SK-N-SH (cell line): Measurements from ENCODE around the gene TRIM14. TPM values are rescaled to one million over a fixed set of nuclear protein-coding genes. Genes with fewer than 3 reads are reported as not detected.

Source experiments
- CTCF ChIA-PET: fragments of 300-600, 350-600 bp; formaldehyde crosslinking; extraction: SDS; loops from one replicate; lab custom pipeline; 2021; lab: Yijun Ruan, JAX
- POLR2A ChIA-PET: fragments of 350-600 bp; sonication (Branson Sonifier 250); formaldehyde crosslinking; extraction: SDS; loops from one replicate; lab custom pipeline; 2020; ENCODE audit warnings: antibody characterized with exemption, inconsistent platforms; lab: Yijun Ruan, JAX
- DNase-seq: peaks from one replicate; pipeline ENCODE4 v3.0.0; 2012
- H2AFZ ChIP-seq: fragments of 200-600 bp; sonication (generic); 2 replicates; pipeline ENCODE4 v1.8.1; 2016; ENCODE audit warnings: antibody characterized with exemption, mild to moderate bottlenecking, low read depth
- H3F3A ChIP-seq: fragments of 200-600 bp; sonication (generic); replicated peaks from 2 replicates; pipeline ENCODE3; 2016; ENCODE audit warnings: antibody characterized with exemption, mild to moderate bottlenecking; ENCODE audit not compliant: insufficient read depth
- H3K27ac ChIP-seq, 2 experiments: fragments of 200-500 bp in 1 of 2; fragments of 200-600 bp in 1 of 2; sonication (Bioruptor generic) in 1 of 2; sonication (generic), shearing (Covaris generic) in 1 of 2; 2 replicates each; pipeline versions ENCODE4 v1.5.1 to v1.6.1; 2014 to 2016; ENCODE audit warnings: low read depth in 2 of 2, inconsistent platforms in 1 of 2, low read length in 1 of 2, mild to moderate bottlenecking in 1 of 2, mixed read lengths in 1 of 2
- H3K27me3 ChIP-seq: fragments of 200-600 bp; sonication (generic), shearing (Covaris generic); 2 replicates; pipeline ENCODE4 v1.6.1; 2016; ENCODE audit warnings: mixed run types; ENCODE audit not compliant: insufficient read depth
- H3K36me3 ChIP-seq, 2 experiments: fragments of 200-500 bp in 1 of 2; fragments of 200-600 bp in 1 of 2; sonication (Bioruptor generic) in 1 of 2; sonication (generic) in 1 of 2; replicated peaks in 1 of 2; 2 replicates each; pipeline versions ENCODE3 to v1.5.1; 2014 to 2016; ENCODE audit warnings: low read length in 1 of 2, mild to moderate bottlenecking in 1 of 2; ENCODE audit not compliant: insufficient read depth in 2 of 2, control insufficient read depth in 1 of 2
- H3K4me1 ChIP-seq, 2 experiments: fragments of 200-500 bp in 1 of 2; fragments of 200-600 bp in 1 of 2; sonication (Bioruptor generic) in 1 of 2; sonication (generic), shearing (Covaris generic) in 1 of 2; 2 replicates each; pipeline versions ENCODE4 v1.5.1 to v1.6.1; 2014 to 2016; ENCODE audit warnings: low read depth in 1 of 2, low read length in 1 of 2, mixed run types in 1 of 2; ENCODE audit not compliant: insufficient read depth in 2 of 2, control insufficient read depth in 1 of 2
- H3K4me2 ChIP-seq: fragments of 200-600 bp; sonication (generic), shearing (Covaris generic); 2 replicates; pipeline ENCODE4 v1.6.1; 2017; ENCODE audit warnings: mixed run types
- H3K4me3 ChIP-seq, 2 experiments: fragments of 200-500 bp in 1 of 2; fragments of 200-600 bp in 1 of 2; sonication (Bioruptor generic) in 1 of 2; sonication (generic), shearing (Covaris generic) in 1 of 2; 2 replicates each; pipeline versions ENCODE4 v1.5.1 to v1.8.1; 2014 to 2016; ENCODE audit warnings: low read depth in 2 of 2, inconsistent platforms in 1 of 2, low read length in 1 of 2, mild to moderate bottlenecking in 1 of 2, mixed read lengths in 1 of 2, moderate library complexity in 1 of 2
- H3K79me2 ChIP-seq: fragments of 200-600 bp; sonication (generic); 2 replicates; pipeline ENCODE4 v1.8.1; 2017; ENCODE audit warnings: mild to moderate bottlenecking; ENCODE audit not compliant: insufficient read depth
- H3K9ac ChIP-seq: fragments of 200-600 bp; sonication (generic); 2 replicates; pipeline ENCODE4 v1.6.1; 2017; ENCODE audit warnings: mixed run types
- H3K9me2 ChIP-seq: fragments of 200-600 bp; sonication (generic); 2 replicates; pipeline ENCODE4 v1.6.1; 2017; ENCODE audit warnings: mixed run types
- H3K9me3 ChIP-seq: fragments of 200-600 bp; sonication (generic); 2 replicates; pipeline ENCODE4 v1.6.1; 2017; ENCODE audit warnings: mixed run types, mild to moderate bottlenecking, moderate library complexity
- H4K20me1 ChIP-seq: fragments of 200-600 bp; sonication (generic); 2 replicates; pipeline ENCODE4 v1.6.1; 2017; ENCODE audit warnings: mild to moderate bottlenecking, mixed run types; ENCODE audit not compliant: insufficient read depth
- CTCF ChIP-seq: fragments of 200-600 bp; sonication (generic); IDR thresholded peaks from 2 replicates; pipeline ENCODE4 v1.6.1; 2017; ENCODE audit warnings: antibody characterized with exemption, mild to moderate bottlenecking, moderate library complexity
- ELF1 ChIP-seq: IDR thresholded peaks from 2 replicates; pipeline ENCODE4 v1.4.0; 2012
- EP300 ChIP-seq, 2 experiments: IDR thresholded peaks; 2 replicates each; pipeline versions ENCODE4 v1.4.0 to v1.6.1; 2012; ENCODE audit warnings: borderline replicate concordance in 1 of 2, low read depth in 1 of 2, low read length in 1 of 2
- EZH2phosphoT487 ChIP-seq: fragments of 200-600 bp; sonication (generic); IDR thresholded peaks from 2 replicates; pipeline ENCODE4 v1.6.1; 2017; ENCODE audit warnings: low read depth, mixed run types, mild to moderate bottlenecking, antibody characterized with exemption, moderate library complexity, borderline replicate concordance
- FOXJ3 ChIP-seq: sonication (generic); formaldehyde crosslinking; IDR thresholded peaks from 2 replicates; pipeline ENCODE4 v1.5.1; 2020; ENCODE audit warnings: mild to moderate bottlenecking, missing genetic modification reagents
- FOXM1 ChIP-seq: IDR thresholded peaks from 2 replicates; pipeline ENCODE4 v1.4.0; 2012; ENCODE audit warnings: low read depth, mild to moderate bottlenecking
- GABPA ChIP-seq: IDR thresholded peaks from 2 replicates; pipeline ENCODE4 v1.4.0; 2012; ENCODE audit warnings: low read depth, mild to moderate bottlenecking
- GATA2 ChIP-seq: sonication (generic); formaldehyde crosslinking; IDR thresholded peaks from 2 replicates; pipeline ENCODE4 v1.5.0; 2020; ENCODE audit warnings: mild to moderate bottlenecking, missing genetic modification reagents
- MAX ChIP-seq: IDR thresholded peaks from 2 replicates; pipeline ENCODE4 v1.4.0; 2012; ENCODE audit warnings: low read depth
- MEF2A ChIP-seq: IDR thresholded peaks from 2 replicates; pipeline ENCODE4 v1.4.0; 2012; ENCODE audit warnings: low read depth, borderline replicate concordance
- NFIC ChIP-seq: IDR thresholded peaks from 2 replicates; pipeline ENCODE4 v1.4.0; 2012; ENCODE audit warnings: borderline replicate concordance
- PBX3 ChIP-seq: IDR thresholded peaks from 2 replicates; pipeline ENCODE4; 2012
- POLR2AphosphoS5 ChIP-seq: IDR thresholded peaks from 2 replicates; pipeline ENCODE4 v1.6.1; 2012; ENCODE audit warnings: low read depth, low read length
- REST ChIP-seq: IDR thresholded peaks from 2 replicates; pipeline ENCODE4 v1.6.1; 2012; ENCODE audit warnings: mild to moderate bottlenecking, low read depth, low read length, moderate library complexity
- RXRA ChIP-seq: IDR thresholded peaks from 2 replicates; pipeline ENCODE4 v1.4.0; 2012; ENCODE audit warnings: low read depth, mild to moderate bottlenecking, borderline replicate concordance
- SIN3A ChIP-seq: IDR thresholded peaks from 2 replicates; pipeline ENCODE4 v1.6.1; 2012; ENCODE audit warnings: low read depth, mild to moderate bottlenecking, low read length, moderate library complexity, borderline replicate concordance
- TCF12 ChIP-seq: IDR thresholded peaks from 2 replicates; pipeline ENCODE4 v1.4.0; 2012
- USF2 ChIP-seq: fragments of 150-350 bp; IDR thresholded peaks from 2 replicates; pipeline ENCODE4 v1.6.1; 2017; ENCODE audit warnings: antibody characterized with exemption, low read length, low read depth, borderline replicate concordance
- YY1 ChIP-seq: IDR thresholded peaks from 2 replicates; pipeline ENCODE4 v1.4.0; 2012; ENCODE audit warnings: low read depth, mild to moderate bottlenecking
- ZBTB33 ChIP-seq: IDR thresholded peaks from 2 replicates; pipeline ENCODE4 v1.4.0; 2012; ENCODE audit warnings: low read depth, borderline replicate concordance
- WGBS: methylation state at CpG from one replicate; pipeline ENCODE4 v1.1.6; 2017; ENCODE audit warnings: low lambda C conversion rate; 5-methylcytosine and 5-hydroxymethylcytosine counted together
- polyA plus RNA-seq, 3 experiments: library from polyadenylated mRNA; depleted of rRNA; stranded (reverse); fragments of >200 nt; gene quantifications; 2 replicates each; pipeline ENCODE4 v1.2.3, GENCODE V29; 2012

TRIM14 gene
- polyA plus RNA-seq, 1 of the 3 experiments (the other 2 are of a cell fraction): 15.3 TPM

GRCh38 chr9:98144076-98144475 is 25.1 kb upstream of the TRIM14 start:
- no peak for TF ChIP-seq MEF2A
- TF ChIP-seq RXRA: no peak
- TF ChIP-seq POLR2AphosphoS5: no peak
- no peak for TF ChIP-seq ZBTB33
- no peak for TF ChIP-seq USF2
- TF ChIP-seq CTCF: no peak
- no peak for TF ChIP-seq EZH2phosphoT487
- no peak for TF ChIP-seq TCF12
- TF ChIP-seq PBX3: no peak
- no peak for TF ChIP-seq GATA2
- TF ChIP-seq YY1: no peak
- TF ChIP-seq FOXM1: no peak
- no peak for TF ChIP-seq SIN3A
- no peak for TF ChIP-seq GABPA
- no peak for TF ChIP-seq FOXJ3 (CRISPR knock-in tag)
- no peak for TF ChIP-seq EP300 (IDR thresholded peaks at IDR 0.05; ENCODE audit: borderline replicate concordance in 1 of 2, low read depth in 1 of 2, low read length in 1 of 2)
- TF ChIP-seq NFIC: no peak
- TF ChIP-seq REST: no peak
- TF ChIP-seq ELF1: no peak
- TF ChIP-seq MAX: no peak
- TF ChIP-seq, all 33 proteins: peak for 0
- Histone ChIP-seq H3K4me1 (peaks cover 0 to 28% of the 10 kb centered on the region in 2 experiments; a peak in 1 of 4 replicates), H3K79me2 (no peaks in the 10 kb centered on the region), H3K9me2 (no peaks in the 10 kb centered on the region), H3K9me3 (no peaks in the 10 kb centered on the region), H3K27ac (no peak overlapping the region), H3F3A (no peaks in the 10 kb centered on the region), H3K4me3 (no peak overlapping the region), H4K20me1 (no peaks in the 10 kb centered on the region), H3K27me3 (no peaks in the 10 kb centered on the region), H3K9ac (no peak overlapping the region), H3K4me2 (no peak overlapping the region), H2AFZ (no peak overlapping the region), H3K36me3 (no peaks in the 10 kb centered on the region)
- WGBS: 82% methylated on average over 4 of the region's 4 CpGs
- DNase-seq: no peak
- ChIA-PET POLR2A (no interaction called here), CTCF (interaction anchor here (1.4 kb wide), 1 partner anchor 70 kb away, joined by 4 read pairs; no protein-coding TSS in a partner anchor)
